Measurements from ENCODE around the gene PROCA1. TPM values are rescaled to one million over a fixed set of nuclear protein-coding genes. Genes with fewer than 3 reads are reported as not detected.

PROCA1 gene, protein sequence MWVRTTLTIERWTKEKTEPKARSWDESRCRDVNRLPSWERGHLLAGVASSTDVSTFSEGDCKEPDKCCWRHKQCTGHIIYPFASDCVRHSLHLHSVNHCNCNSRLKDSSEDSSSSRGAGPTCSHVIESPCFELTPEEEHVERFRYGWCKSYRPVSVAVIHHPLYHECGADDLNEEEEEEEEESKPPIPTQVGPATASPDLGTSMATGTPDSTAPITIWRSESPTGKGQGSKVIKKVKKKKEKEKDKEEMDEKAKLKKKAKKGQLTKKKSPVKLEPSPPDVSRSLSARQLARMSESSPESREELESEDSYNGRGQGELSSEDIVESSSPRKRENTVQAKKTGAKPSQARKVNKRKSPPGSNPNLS
- total RNA-seq = 1.1 and 1.3 TPM in 2 replicates

DNA sequence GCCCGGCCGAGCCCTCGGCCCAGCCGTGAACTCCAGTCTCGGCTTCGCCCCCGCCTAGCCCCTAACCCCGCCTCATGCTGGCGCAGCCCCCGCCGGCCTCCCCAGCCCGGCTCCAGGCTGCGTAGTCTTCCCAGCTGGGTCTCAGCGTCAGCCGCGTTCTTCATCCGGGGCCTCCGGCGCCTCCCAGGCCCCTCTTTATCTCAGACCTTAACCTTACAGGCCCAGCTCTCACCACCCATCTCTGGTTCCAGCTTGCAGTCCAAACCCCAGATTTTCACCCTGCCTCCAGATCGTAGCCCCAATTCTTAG is at the start of gene PROCA1:
Gene PROCA1, minus strand, starts transcription at position 166 of the 309 bp plus-strand sequence. CDS start 228 bp downstream, outside the sequence.

DNA sequence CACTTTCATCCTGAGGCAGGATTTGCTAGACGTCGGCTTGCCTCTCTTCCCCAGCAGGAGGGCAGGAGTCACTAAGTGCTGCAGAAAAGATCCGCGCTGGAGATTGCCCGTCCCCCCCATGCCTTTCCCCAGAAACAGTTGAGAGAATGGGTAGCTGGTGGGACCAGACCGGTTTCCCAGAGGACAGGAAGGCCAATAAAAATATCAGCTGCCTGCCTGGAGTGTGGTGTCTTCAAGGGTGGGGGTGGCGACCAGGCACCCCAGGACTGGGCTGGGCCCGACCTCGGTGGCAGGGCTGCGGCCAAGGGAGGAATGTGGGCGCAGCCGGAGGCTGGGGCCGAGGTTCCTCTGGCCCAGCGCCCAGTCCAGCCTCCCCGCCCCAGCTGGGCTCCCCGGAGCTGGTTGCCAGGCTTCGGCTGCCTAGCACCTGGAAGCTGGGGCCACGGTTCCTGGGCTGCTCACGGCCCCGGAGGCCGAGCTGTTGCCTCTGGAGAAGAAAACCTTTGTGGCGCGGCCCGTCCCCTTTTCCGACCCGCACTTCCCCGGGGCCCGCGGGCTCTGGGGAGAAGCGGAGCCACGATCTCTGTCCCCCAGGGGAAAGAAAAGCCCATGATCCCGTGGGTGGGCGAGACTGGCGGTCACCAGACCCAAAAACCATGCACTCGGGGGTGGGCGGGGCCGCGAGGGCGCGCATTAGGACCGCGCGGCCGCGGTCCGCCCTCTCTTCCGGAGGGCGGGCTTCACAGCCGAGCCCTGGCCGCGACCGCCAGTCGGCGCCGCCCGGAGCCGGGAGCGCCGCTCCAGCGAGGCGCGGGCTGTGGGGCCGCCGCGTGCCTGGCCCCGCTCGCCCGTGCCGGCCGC is 31.8 kb upstream of the PROCA1 start, which contains the start of gene TRAF4:
Gene TRAF4, plus strand, starts transcription at position 769 of the 861 bp plus-strand sequence. CDS start 102 bp downstream, outside the sequence.

DNA sequence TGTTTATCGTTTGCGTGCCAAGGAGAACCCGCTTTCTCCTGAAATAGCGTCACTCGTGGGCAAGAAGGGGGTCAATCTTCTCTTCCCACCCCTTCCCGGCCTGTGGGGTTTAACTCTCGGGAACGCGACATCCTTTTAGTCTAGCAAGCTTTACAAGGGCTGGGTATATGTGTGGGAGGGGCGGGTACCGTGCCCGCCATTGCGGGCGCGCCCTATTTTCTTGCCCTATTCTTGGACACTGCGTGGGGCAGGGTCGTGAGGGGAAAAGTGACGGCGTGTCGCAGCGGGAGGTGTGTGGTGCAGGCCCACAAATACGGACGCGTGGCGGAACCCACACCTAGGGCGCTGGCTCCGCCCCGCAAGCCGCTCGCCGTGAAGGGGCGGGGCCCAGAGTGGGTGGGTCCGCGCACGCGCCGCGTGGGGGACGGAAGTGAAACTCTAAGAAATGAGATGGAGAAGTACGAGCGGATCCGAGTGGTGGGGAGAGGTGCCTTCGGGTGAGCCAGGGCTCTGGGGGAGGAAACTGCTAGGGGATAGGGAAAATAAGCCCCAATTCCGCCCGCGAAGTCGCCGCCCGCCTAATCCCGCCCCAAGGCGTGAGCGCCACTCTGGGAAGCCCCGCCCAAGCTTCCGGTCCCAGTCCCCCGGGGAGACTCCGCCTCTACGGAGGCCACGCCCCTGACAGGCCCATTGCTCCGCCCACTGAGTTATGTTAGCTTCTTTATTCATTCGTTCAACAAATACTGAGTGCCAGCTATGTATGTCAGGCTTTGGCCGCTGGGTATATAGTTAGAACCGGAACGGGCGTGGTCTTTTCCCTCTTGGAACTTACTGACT is 16.9 kb upstream of the PROCA1 start, which contains the start of gene NEK8:
Gene NEK8, plus strand, starts transcription at position 425 of the 837 bp plus-strand sequence. Its CDS starts 26 bp downstream, at position 451.

DNA sequence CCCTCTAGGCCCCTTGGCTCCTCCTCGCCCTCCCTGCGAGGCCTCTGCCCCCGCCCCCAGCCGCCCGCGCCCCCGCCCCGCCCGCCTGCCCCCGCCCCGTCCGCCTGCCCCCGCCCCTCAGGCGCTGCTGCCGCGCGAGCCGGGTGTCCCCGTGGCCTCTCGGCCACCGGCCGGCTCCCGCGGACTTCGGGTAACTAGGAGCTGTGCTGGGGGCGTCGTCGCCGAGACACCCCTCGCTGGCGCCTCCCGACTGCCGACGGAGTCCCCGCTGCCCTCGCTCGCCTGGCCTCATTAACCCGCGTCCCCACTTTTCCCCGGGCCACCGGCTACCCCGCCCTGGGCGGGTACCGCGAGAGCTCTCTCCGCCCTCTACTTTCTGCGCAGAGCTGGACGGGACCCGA is 14.5 kb upstream of the PROCA1 start, which contains the start of gene TLCD1:
Gene TLCD1, minus strand, starts transcription at position 8 of the 401 bp plus-strand sequence. CDS start 136 bp downstream, outside the sequence.

DNA sequence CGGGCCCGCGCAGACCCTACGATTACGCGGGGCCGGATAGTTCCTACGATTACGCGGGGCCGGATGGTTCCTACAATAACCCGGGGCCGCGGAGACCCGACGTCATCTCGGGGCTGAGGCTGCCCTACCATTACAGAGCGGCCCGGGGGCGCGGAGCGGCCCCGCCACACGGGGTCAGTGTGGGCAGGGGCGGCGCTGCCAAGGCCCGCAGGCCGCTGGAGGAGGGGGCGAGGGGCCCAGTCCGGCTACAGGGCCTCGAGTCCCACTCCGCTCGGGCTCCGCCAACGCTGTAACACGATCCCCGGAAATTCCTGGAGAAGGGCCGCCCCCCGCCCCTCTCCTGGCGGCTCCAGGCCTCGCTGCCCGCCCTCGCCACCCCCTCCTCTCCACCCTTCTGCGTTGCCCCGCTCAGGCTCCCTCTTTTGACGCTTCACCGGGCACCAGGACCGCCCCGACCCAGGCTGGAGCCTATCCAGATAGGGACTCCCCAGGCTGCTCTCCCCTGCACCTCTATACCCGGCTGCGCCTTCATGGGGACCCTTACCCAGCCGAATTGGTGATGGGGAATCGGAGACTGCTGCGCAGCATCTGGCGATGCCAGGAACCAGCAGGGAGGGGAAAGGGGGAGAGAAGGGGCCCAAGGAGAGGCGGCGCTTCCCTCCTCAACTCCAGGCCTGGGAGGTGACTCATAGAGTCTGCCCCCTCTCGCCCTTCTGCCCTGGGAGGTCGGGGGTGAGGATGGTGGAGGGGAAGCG is 6.1 kb upstream of the PROCA1 start, which contains the start of gene RAB34:
Gene RAB34, minus strand, starts transcription at position 291 of the 755 bp plus-strand sequence. CDS start 602 bp downstream, outside the sequence.

DNA sequence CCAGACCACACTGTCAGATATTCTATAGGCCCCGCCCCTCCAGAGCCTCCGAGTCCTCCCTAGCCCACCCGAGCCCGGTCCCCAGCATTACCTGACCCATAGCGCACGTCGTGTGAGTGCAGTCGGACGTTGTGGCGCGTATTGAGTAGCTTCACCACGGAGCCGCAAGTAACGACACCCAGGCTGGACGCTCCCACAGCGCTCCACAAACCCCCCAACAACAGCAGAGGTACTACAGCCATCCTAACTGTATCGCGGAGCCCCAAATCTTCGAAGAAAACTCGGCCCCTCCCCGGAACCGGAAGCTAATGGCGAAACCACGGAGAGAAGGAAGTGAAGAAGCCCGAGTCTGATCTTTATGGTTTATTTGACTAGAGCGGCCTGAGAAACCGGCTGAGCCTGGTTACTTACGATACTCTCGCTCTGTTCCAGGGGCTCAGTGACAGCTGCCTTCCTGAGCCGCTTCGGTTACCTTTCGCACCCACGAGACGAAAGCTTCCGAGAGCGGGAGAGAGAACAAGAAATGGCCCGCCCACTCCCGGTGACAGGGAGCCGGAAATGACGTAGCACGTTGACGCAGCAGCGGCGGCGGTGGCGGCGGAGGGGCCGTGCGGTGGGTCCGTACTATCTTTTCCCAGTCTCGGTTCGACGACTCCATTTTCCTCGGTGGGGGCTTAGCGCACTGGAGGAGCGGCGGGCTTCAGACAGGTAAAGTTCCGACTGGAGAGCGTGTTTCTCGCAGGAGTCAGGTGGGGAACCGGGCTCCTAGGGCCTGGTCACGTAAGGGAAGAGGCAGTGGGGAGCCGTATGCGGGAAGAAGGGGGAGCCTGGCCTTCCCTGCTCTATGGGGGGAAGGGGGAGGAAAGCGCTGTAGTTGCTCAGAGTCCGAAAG is 49.8 kb downstream of the PROCA1 start, which contains the start of the genes SDF2 and SUPT6H:
Gene SDF2, minus strand, starts transcription at position 272 of the 892 bp plus-strand sequence. Its CDS starts 30 bp downstream, at position 242.
Gene SUPT6H, plus strand, starts transcription at position 571 of the 892 bp plus-strand sequence. CDS start 11,197 bp downstream, outside the sequence.

Other genes with a start within 250 kb of the PROCA1 start
- not detected in 2 replicates for gene SLC13A2, start 238.2 kb downstream of the PROCA1 start, total RNA-seq
- not detected in 2 replicates for gene FOXN1, start 205.5 kb downstream of the PROCA1 start, total RNA-seq
- 20.3 and 36.6 TPM in 2 replicates for gene UNC119, start 159.3 kb downstream of the PROCA1 start, total RNA-seq
- gene PIGS, start 140.4 kb downstream of the PROCA1 start, total RNA-seq = 55.8 and 71.6 TPM in 2 replicates
- 46.6 and 129 TPM in 2 replicates for gene ALDOC, start 135.0 kb downstream of the PROCA1 start, total RNA-seq
- 6.5 and 67.5 TPM in 2 replicates for gene SPAG5, start 112.9 kb downstream of the PROCA1 start, total RNA-seq
- 3.3 and 5.6 TPM in 2 replicates for gene RSKR, start 97.7 kb downstream of the PROCA1 start, total RNA-seq
- 162 and 207 TPM in 2 replicates for gene BLTP2, start 66.7 kb downstream of the PROCA1 start, total RNA-seq
- gene SDF2, start 50.0 kb downstream of the PROCA1 start, total RNA-seq = 77.2 and 85.3 TPM in 2 replicates
- 36.4 and 50.2 TPM in 2 replicates for gene SUPT6H, start 49.7 kb downstream of the PROCA1 start, total RNA-seq
- 154 and 167 TPM in 2 replicates for gene RAB34, start 6.0 kb upstream of the PROCA1 start, total RNA-seq
- gene RPL23A, start 8.1 kb upstream of the PROCA1 start, total RNA-seq = 436 and 732 TPM in 2 replicates
- gene TLCD1, start 14.3 kb upstream of the PROCA1 start, total RNA-seq = 3.9 and 8.8 TPM in 2 replicates
- gene NEK8, start 16.9 kb upstream of the PROCA1 start, total RNA-seq = 2.1 and 2.3 TPM in 2 replicates
- 18.0 and 38.9 TPM in 2 replicates for gene TRAF4, start 32.1 kb upstream of the PROCA1 start, total RNA-seq
- gene FAM222B, start 130.9 kb upstream of the PROCA1 start, total RNA-seq = 3.4 and 3.8 TPM in 2 replicates
- 24.0 and 42.2 TPM in 2 replicates for gene ERAL1, start 143.1 kb upstream of the PROCA1 start, total RNA-seq
- 30.4 and 55.6 TPM in 2 replicates for gene FLOT2, start 185.8 kb upstream of the PROCA1 start, total RNA-seq
- 4.6 and 16.9 TPM in 2 replicates for gene DHRS13, start 191.2 kb upstream of the PROCA1 start, total RNA-seq
- gene PHF12, start 239.6 kb upstream of the PROCA1 start, total RNA-seq = 10.5 and 13.0 TPM in 2 replicates